ENCODE results near the gene PLXND1.

PLXND1 gene

DNA sequence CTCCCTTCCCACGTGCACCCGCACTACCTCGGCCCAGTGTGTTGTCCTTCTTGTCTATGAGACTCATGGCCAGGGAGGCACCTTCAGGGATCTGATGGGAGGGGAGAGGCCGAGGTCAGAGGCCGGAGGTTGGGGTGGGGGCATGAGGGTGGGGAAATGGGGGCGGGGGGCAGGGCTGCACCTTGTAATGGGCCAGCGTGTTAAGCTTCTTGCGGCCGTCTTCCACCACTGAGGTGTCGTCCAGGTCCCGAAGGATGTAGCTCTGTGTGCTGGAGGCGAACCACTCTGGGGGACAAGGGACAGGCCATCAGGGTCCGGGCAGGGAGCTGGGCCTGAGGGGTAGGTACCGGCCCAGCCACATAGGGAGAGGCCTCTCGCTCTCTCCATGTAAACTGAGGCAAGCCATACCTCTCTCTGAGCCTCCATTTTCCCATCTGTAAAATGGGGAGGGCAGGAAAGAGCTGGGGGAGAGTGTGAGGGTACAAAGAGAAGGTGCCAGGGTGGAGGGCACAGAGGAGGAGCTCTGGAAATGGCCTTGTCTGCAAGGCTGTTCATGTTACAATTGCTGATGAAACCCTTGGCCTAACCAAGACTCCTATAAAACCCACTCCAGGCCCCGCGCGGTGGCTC is 44.7 kb downstream of the PLXND1 start:
- DNase-seq = no peak

GRCh38 chr3:129560911-129561594 is 45.4 kb downstream of the PLXND1 start:
- DNase-seq = no peak

DNA sequence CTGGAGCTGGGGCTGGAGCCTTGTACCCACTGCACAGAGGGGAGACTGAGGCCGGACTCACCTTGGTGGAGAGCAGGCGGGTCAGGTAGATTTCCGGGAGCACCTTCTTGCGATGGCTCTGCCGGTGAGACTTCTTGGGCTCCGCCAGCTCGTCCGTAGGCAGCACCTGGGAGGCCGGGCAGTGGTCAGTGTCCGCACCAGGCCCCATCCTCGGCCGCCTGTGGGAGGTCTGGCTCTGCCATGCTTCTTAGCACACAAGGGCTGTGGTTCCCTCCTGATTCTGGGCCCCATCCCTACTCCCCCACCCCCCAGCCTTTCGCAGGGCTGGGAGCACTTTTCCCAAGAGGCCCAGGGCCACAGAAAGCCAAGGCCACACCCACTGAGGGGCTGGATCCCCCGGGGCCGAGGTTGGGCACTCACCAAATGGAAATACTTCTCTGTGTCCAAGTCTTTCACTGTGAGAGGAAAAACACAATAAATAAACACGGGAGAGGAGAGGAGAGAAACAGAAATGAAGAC is 46.1 kb downstream of the PLXND1 start:
- no peak for DNase-seq

DNA sequence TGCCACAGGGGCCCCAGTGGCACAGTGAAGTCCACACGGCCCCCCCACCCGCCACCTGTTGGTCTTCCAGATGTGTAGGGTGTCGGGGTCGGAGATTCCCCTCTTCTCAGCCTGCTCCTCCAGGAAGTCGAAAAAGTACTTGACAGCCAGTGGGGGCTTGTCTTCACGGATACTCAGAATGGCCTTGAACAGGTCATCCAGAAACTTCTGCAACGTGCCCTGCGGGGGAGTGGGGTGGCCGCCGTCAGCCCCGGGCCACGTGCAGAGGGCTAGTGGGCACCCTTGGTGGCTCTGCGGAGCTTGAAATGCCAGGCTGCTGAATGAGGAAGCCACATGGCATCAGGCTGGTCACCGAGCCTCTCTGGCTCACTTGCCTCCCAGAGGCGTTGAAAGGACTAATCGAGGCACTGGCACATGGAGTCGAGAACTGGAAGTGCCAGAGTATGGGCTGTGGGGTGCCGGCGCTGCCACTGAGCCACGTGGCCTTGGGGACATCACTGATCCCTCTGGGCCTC is 46.9 kb downstream of the PLXND1 start:
- no peak for DNase-seq

DNA sequence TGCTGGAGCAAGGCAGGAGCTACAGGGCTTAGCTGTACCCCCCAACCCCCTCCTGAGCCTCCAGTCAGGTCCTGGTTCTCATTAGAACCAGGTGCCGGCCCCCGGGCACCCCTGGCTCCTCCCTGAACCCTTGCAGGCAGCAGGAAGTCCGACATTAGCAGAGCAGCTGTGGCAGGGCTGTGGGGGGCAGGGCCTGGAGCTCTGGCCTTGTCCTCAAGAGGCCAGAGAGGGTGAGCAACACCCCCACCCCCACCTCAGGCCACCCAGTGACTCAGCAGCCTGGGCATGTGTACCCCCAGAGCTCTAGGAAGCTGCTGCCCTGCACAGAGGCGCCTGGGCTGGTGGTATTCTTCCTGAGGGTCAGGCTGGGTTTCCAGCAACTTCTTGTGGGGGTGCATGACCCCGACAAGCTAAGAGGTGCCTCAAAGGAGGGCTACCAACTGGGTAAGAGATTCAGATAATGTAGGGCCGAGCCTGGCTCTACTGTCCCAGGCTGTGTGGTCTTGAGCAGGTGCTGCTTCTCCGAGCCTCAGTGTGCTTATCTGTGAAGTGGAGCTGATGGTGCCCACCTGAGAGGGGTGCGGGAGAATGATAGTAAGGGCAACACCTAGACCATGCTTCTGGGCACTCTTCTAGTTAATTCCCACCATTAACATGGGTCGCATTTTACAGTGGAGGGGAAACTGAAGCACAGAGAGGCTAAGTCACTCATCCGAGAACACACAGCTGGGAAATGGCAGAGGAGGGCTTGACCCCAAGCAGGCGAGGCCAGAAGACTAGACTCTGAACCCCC is 47.5 kb downstream of the PLXND1 start:
- DNase-seq = no peak

DNA sequence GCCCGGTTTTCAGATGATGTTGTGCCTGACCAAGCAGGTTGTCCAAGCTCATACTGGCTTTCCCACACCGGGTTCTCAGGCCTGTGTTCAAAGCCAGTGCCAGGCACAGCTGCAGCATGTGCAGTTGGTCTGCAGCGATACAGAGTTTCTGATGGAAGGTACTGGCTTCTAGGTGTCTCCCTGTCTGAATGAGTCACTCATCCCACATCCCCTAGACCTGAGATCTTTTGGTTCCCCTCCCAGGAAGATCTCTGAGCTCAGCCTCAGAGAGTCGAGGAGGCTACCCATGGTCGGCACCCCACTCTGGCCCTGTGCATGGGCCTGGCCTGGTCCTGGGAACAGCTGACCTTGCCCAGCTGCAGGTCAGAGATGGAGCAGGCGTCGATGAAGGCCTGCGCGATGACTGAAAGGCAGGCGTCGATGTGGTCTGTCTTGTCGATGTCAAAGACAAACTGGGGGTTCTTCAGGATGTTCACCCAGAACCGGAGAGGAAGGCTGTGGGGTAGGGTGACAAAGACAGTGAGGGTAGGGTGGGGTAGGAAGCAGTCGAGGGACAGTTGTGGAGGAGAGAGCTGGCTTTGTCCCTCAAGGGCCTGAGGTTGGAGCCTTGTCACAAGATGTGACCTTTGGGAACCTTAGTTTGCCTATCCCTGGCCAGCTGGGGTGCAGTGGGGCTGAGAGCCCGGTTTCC is 48.2 kb downstream of the PLXND1 start:
- DNase-seq = no peak

- DNase-seq = no peak
Observed at GRCh38 chr3:129557548-129557894, 49.0 kb downstream of the PLXND1 start.

GRCh38 chr3:129556890-129557547 is 49.5 kb downstream of the PLXND1 start:
- DNase-seq = no peak

GRCh38 chr3:129556358-129556695 is 50.1 kb downstream of the PLXND1 start:
- DNase-seq = no peak

GRCh38 chr3:129555616-129556357 is 50.7 kb downstream of the PLXND1 start:
- no peak for DNase-seq

GRCh38 chr3:129555153-129555550 is 51.3 kb downstream of the PLXND1 start:
- no peak for DNase-seq

- no peak for DNase-seq
Observed at GRCh38 chr3:129554356-129555152, 51.9 kb downstream of the PLXND1 start.

GRCh38 chr3:129553719-129554118 is 52.8 kb downstream of the PLXND1 start:
- DNase-seq = no peak

- no peak for DNase-seq
Observed at GRCh38 chr3:129553171-129553570, 53.3 kb downstream of the PLXND1 start.

DNA sequence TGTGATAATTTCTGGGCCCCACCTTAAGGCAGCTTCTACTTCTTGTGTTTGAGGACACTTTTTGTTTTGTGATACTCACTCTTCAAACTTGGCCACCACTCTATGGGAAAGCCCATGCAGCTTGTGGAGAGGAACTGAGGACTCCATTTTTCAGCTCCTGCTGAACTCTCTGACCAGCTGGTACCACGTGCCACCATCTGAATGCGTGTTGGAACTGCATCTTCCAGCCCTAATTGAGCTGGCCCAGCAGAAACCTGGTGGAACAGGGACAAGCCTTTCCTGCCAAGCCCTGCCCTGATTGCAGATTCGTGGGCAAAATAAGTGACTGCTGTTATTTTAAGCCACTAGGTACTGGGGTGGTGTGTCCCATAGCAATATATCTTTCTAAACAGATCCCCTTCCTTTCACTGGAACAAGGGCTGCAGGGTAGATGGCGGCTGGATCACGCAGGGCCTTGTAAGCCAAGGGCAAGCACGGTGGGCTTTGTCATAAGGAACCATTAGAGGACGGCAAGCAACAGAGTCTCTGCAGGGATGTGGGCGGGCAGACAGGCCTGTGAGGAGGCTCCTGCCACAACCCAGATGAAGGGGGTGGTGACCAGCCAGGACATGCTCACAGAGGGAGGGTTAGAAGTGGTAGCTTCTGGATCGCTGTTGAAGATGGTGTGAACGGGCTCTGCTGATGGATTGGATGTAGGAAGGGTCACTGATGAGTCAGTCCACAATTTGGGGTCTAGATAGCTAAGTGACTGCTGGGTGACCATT is 54.0 kb downstream of the PLXND1 start:
- DNase-seq = no peak

DNA sequence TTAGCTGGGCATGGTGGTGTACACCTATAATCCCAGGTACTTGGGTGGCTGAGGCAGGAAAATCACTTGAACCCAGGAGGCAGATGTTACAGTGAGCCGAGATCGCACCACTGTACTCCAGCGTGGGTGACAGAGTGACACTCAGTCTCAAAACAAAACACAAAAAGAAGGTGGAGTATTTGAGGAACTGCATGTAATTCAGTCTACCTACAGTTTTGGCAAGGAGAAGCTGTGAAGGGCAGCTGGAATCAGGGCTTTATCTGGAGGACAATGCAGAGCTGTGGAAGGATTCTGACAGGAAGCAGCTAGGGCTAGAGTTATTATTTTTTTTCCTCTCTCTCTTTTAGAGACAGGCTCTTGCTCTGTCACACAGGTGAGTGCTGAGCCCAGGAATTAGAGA is 56.7 kb downstream of the PLXND1 start:
- DNase-seq = no peak

DNA sequence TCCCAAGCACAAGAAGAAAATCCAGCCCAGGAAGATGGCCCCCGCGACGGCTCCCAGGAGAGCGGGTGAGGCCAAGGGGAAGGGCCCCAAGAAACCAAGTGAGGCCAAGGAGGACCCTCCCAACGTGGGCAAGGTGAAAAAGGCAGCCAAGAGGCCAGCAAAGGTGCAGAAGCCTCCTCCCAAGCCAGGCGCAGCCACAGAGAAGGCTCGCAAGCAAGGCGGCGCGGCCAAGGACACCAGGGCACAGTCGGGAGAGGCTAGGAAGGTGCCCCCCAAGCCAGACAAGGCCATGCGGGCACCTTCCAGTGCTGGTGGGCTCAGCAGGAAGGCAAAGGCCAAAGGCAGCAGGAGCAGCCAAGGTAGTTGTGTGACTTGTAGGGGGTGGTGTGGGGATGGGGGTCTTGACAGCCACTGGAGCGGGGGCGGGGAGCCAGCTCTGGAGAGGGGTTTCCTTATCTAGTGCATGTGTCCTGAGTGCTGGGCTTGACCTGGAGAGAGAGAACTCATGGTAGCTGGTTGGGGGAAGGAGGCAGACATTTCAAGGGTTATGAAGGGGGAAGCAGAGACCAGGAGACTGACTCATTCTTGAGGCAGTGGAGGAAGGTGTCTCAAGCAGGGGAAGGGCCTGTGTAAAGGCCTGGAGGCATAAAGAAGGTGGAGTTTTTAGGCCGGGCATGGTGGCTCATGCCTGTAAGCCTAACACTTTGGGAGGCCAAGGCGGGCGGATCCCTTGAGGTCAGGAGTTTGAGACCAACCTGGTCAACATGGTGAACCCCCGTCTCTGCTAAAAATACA is 57.3 kb downstream of the PLXND1 start:
- no peak for DNase-seq

GRCh38 chr3:129548104-129548965 is 58.1 kb downstream of the PLXND1 start:
- DNase-seq = no peak
